ENCODE results near the gene FBN1. TPM values are rescaled to one million over a fixed set of nuclear protein-coding genes. Genes with fewer than 3 reads are reported as not detected.

Gene FBN1
- total RNA-seq, 1 donor from 2014 or later = 67.1 TPM

DNA sequence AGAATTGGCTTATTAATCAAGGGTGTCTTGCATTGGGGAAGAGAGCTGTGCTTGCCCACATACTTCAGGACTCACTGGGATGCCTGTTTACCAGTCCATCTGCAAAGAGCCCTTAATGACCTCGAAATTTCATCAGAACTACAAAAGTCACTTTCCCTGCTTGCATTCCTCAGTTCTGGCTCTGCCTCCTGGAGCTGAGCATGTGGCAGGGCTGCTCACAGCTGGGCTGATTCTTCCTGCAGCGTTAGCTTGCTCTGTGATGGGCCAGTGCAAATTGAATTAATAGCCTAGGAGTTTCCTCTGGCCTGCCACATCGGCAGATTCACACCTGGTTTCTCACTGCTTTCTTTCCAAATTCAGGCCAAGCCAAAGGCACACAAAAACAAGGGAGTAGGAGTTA lies 205.4 kb downstream of the FBN1 start:
- DNase-seq (ENCODE audit: low read depth) = peak; percentile 59

- DNase-seq (ENCODE audit: low read depth) = peak; percentile 18
Measured at GRCh38 chr15:48437178-48437577, 208.3 kb downstream of the FBN1 start.

- DNase-seq (ENCODE audit: low read depth) = no peak
Measured at GRCh38 chr15:48435321-48435720, 210.2 kb downstream of the FBN1 start.

DNA sequence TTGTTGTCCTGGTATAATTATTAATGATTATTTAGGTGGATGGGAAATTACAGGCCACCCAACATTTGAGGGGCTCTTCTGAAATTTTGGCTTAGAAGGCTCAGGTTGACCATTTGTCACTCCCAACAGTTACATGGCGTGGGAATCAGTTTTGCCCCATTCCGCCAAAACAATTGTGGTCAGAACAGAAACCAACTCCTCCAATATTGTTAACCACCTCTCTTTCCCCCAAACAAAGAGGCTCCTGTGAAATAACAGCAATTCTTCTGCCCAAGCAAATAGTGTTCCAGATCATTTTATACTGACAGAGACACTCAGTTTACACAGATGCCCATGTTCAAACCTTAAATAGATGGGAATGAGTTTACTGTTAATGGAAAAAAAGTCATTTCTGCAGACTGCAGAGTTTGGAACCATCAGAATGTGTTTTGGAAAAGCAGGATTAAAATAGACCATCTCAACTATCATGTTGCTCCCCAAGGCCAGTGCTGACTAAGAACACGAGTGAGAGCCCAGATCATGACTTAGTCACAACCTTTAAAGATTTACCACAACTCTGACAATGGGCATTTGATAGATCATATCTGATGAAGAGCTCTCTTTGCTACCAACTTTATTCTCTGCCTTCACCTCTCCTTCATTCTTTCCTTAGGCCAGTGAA lies 212.2 kb downstream of the FBN1 start:
- peak; percentile 74 for DNase-seq (ENCODE audit: low read depth)

DNA sequence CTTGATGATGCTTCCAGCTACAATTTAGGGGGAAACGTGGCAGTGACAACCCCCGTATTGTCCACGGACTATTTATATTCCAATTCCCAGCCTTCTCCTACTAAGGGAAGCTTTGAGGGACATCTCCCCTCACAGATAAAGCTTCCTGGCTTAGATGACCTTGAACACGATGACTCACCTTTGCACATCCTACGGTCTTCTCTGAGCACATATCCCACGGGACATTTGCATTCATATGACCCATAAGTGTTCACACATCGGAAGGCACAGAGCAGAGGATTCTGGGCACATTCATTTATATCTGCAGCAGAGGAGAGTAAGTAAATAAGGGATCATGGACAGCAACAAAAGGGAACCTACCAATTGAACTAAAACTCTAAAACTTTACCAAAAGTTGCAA lies 212.8 kb downstream of the FBN1 start:
- DNase-seq (ENCODE audit: low read depth) = no peak

GRCh38 chr15:48427960-48428547 lies 217.5 kb downstream of the FBN1 start:
- DNase-seq (ENCODE audit: low read depth) = peak; percentile 48

GRCh38 chr15:48427479-48427878 lies 218.0 kb downstream of the FBN1 start:
- DNase-seq (ENCODE audit: low read depth) = no peak

GRCh38 chr15:48426941-48427340 lies 218.6 kb downstream of the FBN1 start:
- no peak for DNase-seq (ENCODE audit: low read depth)

DNA sequence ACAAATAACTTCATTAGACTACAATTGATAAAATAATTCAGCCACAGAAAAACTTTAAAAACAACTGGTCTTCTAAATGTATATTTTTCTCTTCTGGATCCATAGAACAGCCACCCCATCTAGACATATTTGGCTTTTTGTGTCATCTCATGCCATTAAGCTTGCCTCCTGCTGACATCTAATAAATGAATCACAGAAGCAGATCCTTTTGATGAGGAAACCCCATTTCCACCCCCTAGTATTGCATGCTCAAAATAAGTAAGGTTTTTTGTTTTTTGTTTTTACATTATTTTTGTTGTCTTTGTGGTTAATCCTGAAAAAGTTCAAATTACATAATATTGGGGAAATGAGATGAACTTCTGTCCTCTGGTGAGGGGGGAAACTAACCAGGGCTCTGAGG lies 219.5 kb downstream of the FBN1 start:
- no peak for DNase-seq (ENCODE audit: low read depth)

GRCh38 chr15:48425051-48425450 lies 220.5 kb downstream of the FBN1 start:
- no peak for DNase-seq (ENCODE audit: low read depth)

GRCh38 chr15:48423896-48424475 lies 221.5 kb downstream of the FBN1 start:
- DNase-seq (ENCODE audit: low read depth) = no peak

DNA sequence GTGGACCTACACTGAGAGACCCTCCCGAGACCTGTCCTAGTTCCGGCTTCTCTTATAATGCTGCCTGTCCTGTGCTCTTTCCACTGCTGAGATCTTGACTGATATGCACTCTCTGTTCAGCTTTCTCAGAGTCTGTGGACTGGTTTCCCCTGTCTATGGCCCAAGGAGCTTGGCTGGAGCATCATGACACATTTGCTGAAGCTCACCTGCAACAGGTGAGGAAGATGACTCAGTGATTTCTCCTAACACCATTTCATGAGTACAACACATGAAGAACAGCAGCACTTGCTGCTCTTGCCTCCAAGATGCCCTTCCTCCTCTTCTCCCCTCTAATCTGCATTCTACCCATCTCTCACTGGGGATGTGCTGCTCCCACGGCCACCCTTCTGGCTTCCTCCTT lies 222.2 kb downstream of the FBN1 start:
- no peak for DNase-seq (ENCODE audit: low read depth)

GRCh38 chr15:48422401-48422800 lies 223.1 kb downstream of the FBN1 start:
- DNase-seq (ENCODE audit: low read depth) = no peak

DNA sequence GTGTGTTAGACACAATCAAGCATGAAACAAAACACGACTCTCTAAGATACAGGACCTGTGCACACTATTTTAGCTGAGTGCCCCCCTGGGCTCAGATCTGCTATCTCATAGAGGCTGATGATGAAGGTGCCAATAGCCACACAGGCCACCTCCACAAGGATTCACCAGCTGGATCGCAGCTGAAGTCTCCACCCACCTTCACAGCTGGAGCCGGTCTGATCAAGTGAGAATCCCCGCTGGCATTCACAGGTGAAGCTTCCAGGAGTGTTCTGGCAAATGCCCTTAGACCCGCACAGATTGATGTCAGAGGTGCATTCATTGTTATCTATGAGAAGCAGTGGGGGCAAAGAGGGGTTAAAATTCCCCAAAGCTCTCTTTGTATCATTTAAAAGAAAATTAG lies 224.1 kb downstream of the FBN1 start:
- no peak for DNase-seq (ENCODE audit: low read depth)

- DNase-seq (ENCODE audit: low read depth) = no peak
Measured at GRCh38 chr15:48419896-48420295, 225.6 kb downstream of the FBN1 start.

DNA sequence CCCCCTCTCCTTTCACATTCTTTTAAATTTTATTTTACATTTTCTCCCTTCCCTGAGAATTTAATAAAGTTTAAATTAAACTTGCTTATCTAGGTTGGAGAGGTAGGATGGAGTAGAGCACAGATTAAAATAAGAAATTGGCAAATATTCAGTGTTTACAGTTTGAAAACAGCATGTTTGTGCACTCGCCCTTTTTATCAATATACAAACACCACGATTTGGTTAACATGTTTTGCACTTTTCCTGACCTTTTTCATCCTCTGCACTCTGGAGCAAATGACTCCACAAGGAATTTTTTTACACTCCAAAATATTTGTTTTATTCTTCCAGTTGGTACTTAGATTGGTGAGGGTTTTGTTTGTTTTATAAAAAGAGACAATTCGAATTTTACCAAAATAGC lies 227.2 kb downstream of the FBN1 start:
- DNase-seq (ENCODE audit: low read depth) = no peak

- DNase-seq (ENCODE audit: low read depth) = no peak
Measured at GRCh38 chr15:48416301-48416700, 229.2 kb downstream of the FBN1 start.

GRCh38 chr15:48415036-48415886 lies 230.2 kb downstream of the FBN1 start:
- no peak for DNase-seq (ENCODE audit: low read depth)

DNA sequence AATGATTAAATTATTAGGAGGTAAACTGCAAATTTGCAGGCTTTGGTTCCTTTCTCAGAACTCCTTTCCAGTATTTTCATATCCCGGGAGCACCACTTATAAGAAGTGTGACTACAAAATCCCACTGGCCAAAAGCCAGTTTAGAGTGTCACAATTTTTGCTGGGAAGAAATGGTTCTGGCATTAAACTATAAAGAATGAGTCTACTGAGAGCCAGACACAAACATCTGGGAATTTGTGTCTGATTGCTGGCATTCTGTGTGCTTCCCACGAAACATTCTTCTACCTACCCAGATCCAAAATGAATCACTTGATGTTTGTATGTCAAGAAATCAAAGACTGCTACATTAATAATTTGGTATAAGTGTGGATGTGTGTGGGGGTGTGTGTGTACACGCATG lies 231.5 kb downstream of the FBN1 start:
- DNase-seq (ENCODE audit: low read depth) = peak; percentile 80

DNA sequence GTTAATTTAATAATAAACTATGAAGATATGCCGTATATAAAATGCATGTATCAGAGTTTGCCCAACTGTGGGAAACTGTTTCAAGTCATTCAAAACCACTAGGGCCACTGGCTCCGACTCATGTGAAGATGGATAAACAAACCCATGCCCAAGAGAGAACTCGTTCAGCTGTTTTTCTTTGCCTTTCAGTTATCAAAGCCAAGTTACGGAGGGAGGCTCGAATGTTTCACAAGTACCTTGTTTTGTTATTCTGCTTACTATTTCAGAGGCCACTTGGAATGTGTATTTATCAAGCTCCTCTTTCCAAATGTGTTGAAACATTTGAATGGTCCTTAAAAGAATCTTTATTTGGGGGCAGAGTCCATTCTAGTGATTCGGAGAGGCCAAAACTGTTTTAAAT lies 232.2 kb downstream of the FBN1 start:
- peak; percentile 77 for DNase-seq (ENCODE audit: low read depth)

- peak; percentile 74 for DNase-seq (ENCODE audit: low read depth)
Measured at GRCh38 chr15:48411971-48412591, 233.4 kb downstream of the FBN1 start.

GRCh38 chr15:48409623-48410022 lies 235.9 kb downstream of the FBN1 start:
- DNase-seq (ENCODE audit: low read depth) = no peak

All from myocyte (in vitro differentiated cells).